HEK293T (cell line): ENCODE measurements around the gene SETBP1.

Experiments used
- BHLHE40 ChIP-seq: fragments of 450-650 bp; IDR thresholded peaks from 2 replicates; pipeline ENCODE4 v1.6.1; 2016; ENCODE audit warnings: mild to moderate bottlenecking, moderate library complexity, borderline replicate concordance
- CTBP1 ChIP-seq: fragments of 450-650 bp; IDR thresholded peaks from 2 replicates; pipeline ENCODE4 v1.6.1; 2016; ENCODE audit warnings: borderline replicate concordance
- ELF4 ChIP-seq: fragments of 450-650 bp; IDR thresholded peaks from 2 replicates; pipeline ENCODE4 v1.6.1; 2017; ENCODE audit warnings: antibody characterized with exemption
- FOXA1 ChIP-seq: fragments of 450-650 bp; IDR thresholded peaks from 2 replicates; pipeline ENCODE4 v1.6.1; 2016; ENCODE audit warnings: mild to moderate bottlenecking
- FOXK2 ChIP-seq: fragments of 450-650 bp; IDR thresholded peaks from 2 replicates; pipeline ENCODE4 v1.6.1; 2016; ENCODE audit warnings: mild to moderate bottlenecking
- FOXM1 ChIP-seq: fragments of 450-650 bp; IDR thresholded peaks from 2 replicates; pipeline ENCODE4 v1.6.1; 2017; ENCODE audit warnings: mild to moderate bottlenecking, borderline replicate concordance
- HDGF ChIP-seq: fragments of 450-650 bp; IDR thresholded peaks from 2 replicates; pipeline ENCODE4 v1.6.1; 2017; ENCODE audit warnings: antibody characterized with exemption, borderline replicate concordance
- L3MBTL2 ChIP-seq: fragments of 450-650 bp; conservative IDR thresholded peaks from 2 replicates; pipeline ENCODE4 v1.6.1; 2016; ENCODE audit warnings: mild to moderate bottlenecking
- LEF1 ChIP-seq: fragments of 450-650 bp; IDR thresholded peaks from 2 replicates; pipeline ENCODE4 v1.6.1; 2017; ENCODE audit warnings: mild to moderate bottlenecking, borderline replicate concordance
- NFRKB ChIP-seq: fragments of 450-650 bp; IDR thresholded peaks from 2 replicates; pipeline ENCODE4 v1.6.1; 2016; ENCODE audit warnings: mild to moderate bottlenecking, moderate library complexity
- SP1 ChIP-seq: fragments of 450-650 bp; IDR thresholded peaks from 2 replicates; pipeline ENCODE4 v1.6.1; 2017
- SUZ12 ChIP-seq: fragments of 450-650 bp; IDR thresholded peaks from 2 replicates; pipeline ENCODE4 v1.6.1; 2016; ENCODE audit warnings: mild to moderate bottlenecking
- TARDBP ChIP-seq: fragments of 450-650 bp; IDR thresholded peaks from 2 replicates; pipeline ENCODE4 v1.6.1; 2016
- ZNF384 ChIP-seq: fragments of 450-650 bp; IDR thresholded peaks from 2 replicates; pipeline ENCODE4 v1.6.1; 2016

DNA sequence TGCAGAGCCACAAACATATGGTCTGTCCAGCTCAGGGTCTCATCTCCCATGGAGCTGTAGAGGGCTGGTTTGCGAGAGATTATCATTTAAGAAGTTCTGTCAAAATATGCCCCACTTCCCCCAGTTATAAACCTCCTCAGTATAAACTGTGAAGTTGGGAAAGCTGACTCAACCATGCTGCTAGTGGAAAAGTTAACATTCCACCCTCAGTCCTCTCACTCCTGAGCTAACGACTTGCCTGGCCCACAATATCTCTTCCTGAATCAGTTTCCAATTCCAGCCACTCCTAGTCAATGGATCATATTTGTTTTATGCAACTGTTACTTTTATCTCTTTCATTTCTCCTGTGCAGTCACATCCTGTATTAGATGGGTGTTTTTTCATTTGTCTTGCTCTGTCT, 326.2 kb downstream of the SETBP1 start:
- TF ChIP-seq SUZ12 (no peak), NFRKB (no peak), HDGF (no peak), FOXM1 (no peak), ZNF384 (no peak), FOXA1 (no peak), SP1 (no peak), LEF1 (no peak), ELF4 (no peak), TARDBP (no peak), CTBP1 (no peak), L3MBTL2 (no peak), BHLHE40 (no peak), FOXK2 (no peak)
